ENCODE results near the gene HIVEP3.
"Not testable (repeated sequence)": the region's sequence is repeated elsewhere in the genome, so short reads cannot be mapped to it uniquely, and the experiment has no call there.

The HIVEP3 gene

GRCh38 chr1:41918450-41919043 lies at the start of gene HIVEP3:
HIVEP3 (minus strand) TSS chr1:41918922.
- Histone ChIP-seq H3K27me3 (ENCODE audit: insufficient read depth, low read length) (peaks cover 52% of the 10 kb centered on the region), H3K9me3 (ENCODE audit: insufficient read depth, low read depth, low read length) (no peaks in the 10 kb centered on the region), H3K36me3 (ENCODE audit: insufficient read depth, low read depth, low read length) (no peaks in the 10 kb centered on the region), H3K9ac (ENCODE audit: low read depth, low read length) (no peak within 1 kb of the TSS), H3K4me1 (ENCODE audit: insufficient read depth, low read length) (peaks cover 16% of the 10 kb centered on the region), H3K27ac (ENCODE audit: low read length) (no peak within 1 kb of the TSS), H3K4me3 (ENCODE audit: low read length) (peak within 1 kb of the TSS; percentile 67)

GRCh38 chr1:41964400-41964799 lies 45.7 kb upstream of the HIVEP3 start:
- Histone ChIP-seq H3K36me3 (ENCODE audit: insufficient read depth, low read depth, low read length) (no peaks in the 10 kb centered on the region), H3K27me3 (ENCODE audit: insufficient read depth, low read length) (no peaks in the 10 kb centered on the region), H3K4me3 (ENCODE audit: low read length) (no peak overlapping the region), H3K4me1 (ENCODE audit: insufficient read depth, low read length) (no peaks in the 10 kb centered on the region), H3K27ac (ENCODE audit: low read length) (no peak overlapping the region), H3K9ac (ENCODE audit: low read depth, low read length) (no peak overlapping the region), H3K9me3 (ENCODE audit: insufficient read depth, low read depth, low read length) (no peaks in the 10 kb centered on the region)

- Histone ChIP-seq H3K36me3 (ENCODE audit: insufficient read depth, low read depth, low read length) (no peaks in the 10 kb centered on the region), H3K9me3 (ENCODE audit: insufficient read depth, low read depth, low read length) (no peaks in the 10 kb centered on the region), H3K27me3 (ENCODE audit: insufficient read depth, low read length) (no peaks in the 10 kb centered on the region), H3K27ac (ENCODE audit: low read length) (no peak overlapping the region), H3K4me1 (ENCODE audit: insufficient read depth, low read length) (no peaks in the 10 kb centered on the region), H3K4me3 (ENCODE audit: low read length) (no peak overlapping the region), H3K9ac (ENCODE audit: low read depth, low read length) (no peak overlapping the region)
Observed at GRCh38 chr1:41963636-41964035, 44.9 kb upstream of the HIVEP3 start.

GRCh38 chr1:41958015-41958673 lies 39.4 kb upstream of the HIVEP3 start:
- Histone ChIP-seq H3K27ac (ENCODE audit: low read length) (no peak overlapping the region), H3K9ac (ENCODE audit: low read depth, low read length) (no peak overlapping the region), H3K36me3 (ENCODE audit: insufficient read depth, low read depth, low read length) (no peaks in the 10 kb centered on the region), H3K27me3 (ENCODE audit: insufficient read depth, low read length) (no peaks in the 10 kb centered on the region), H3K4me3 (ENCODE audit: low read length) (no peak overlapping the region), H3K4me1 (ENCODE audit: insufficient read depth, low read length) (peaks cover 23% of the 10 kb centered on the region), H3K9me3 (ENCODE audit: insufficient read depth, low read depth, low read length) (no peaks in the 10 kb centered on the region)

GRCh38 chr1:41957568-41957967 lies 38.8 kb upstream of the HIVEP3 start:
- H3K27ac ChIP-seq (ENCODE audit: low read length) = no peak overlapping the region
- no peaks in the 10 kb centered on the region for H3K36me3 ChIP-seq (ENCODE audit: insufficient read depth, low read depth, low read length)
- H3K9ac ChIP-seq (ENCODE audit: low read depth, low read length) = no peak overlapping the region
- H3K4me1 ChIP-seq (ENCODE audit: insufficient read depth, low read length) = peaks cover 23% of the 10 kb centered on the region
- no peaks in the 10 kb centered on the region for H3K9me3 ChIP-seq (ENCODE audit: insufficient read depth, low read depth, low read length)
- H3K27me3 ChIP-seq (ENCODE audit: insufficient read depth, low read length) = no peaks in the 10 kb centered on the region
- no peak overlapping the region for H3K4me3 ChIP-seq (ENCODE audit: low read length)

GRCh38 chr1:41955461-41956159 lies 36.9 kb upstream of the HIVEP3 start:
- Histone ChIP-seq H3K9me3 (ENCODE audit: insufficient read depth, low read depth, low read length) (no peaks in the 10 kb centered on the region), H3K4me1 (ENCODE audit: insufficient read depth, low read length) (peaks cover 23% of the 10 kb centered on the region), H3K9ac (ENCODE audit: low read depth, low read length) (no peak overlapping the region), H3K4me3 (ENCODE audit: low read length) (no peak overlapping the region), H3K27ac (ENCODE audit: low read length) (no peak overlapping the region), H3K36me3 (ENCODE audit: insufficient read depth, low read depth, low read length) (no peaks in the 10 kb centered on the region), H3K27me3 (ENCODE audit: insufficient read depth, low read length) (no peaks in the 10 kb centered on the region)

GRCh38 chr1:41954533-41954944 lies 35.8 kb upstream of the HIVEP3 start:
- H3K36me3 ChIP-seq (ENCODE audit: insufficient read depth, low read depth, low read length) = no peaks in the 10 kb centered on the region
- no peak overlapping the region for H3K9ac ChIP-seq (ENCODE audit: low read depth, low read length)
- peaks cover 5% of the 10 kb centered on the region; the same call in 1 of the 2 replicates for H3K9me3 ChIP-seq (ENCODE audit: insufficient read depth, low read depth, low read length)
- no peaks in the 10 kb centered on the region for H3K27me3 ChIP-seq (ENCODE audit: insufficient read depth, low read length)
- no peak overlapping the region for H3K27ac ChIP-seq (ENCODE audit: low read length)
- H3K4me1 ChIP-seq (ENCODE audit: insufficient read depth, low read length) = peaks cover 23% of the 10 kb centered on the region
- H3K4me3 ChIP-seq (ENCODE audit: low read length) = no peak overlapping the region

- no peak overlapping the region for H3K9ac ChIP-seq (ENCODE audit: low read depth, low read length)
- H3K27me3 ChIP-seq (ENCODE audit: insufficient read depth, low read length) = no peaks in the 10 kb centered on the region
- no peak overlapping the region for H3K27ac ChIP-seq (ENCODE audit: low read length)
- no peaks in the 10 kb centered on the region for H3K36me3 ChIP-seq (ENCODE audit: insufficient read depth, low read depth, low read length)
- H3K4me1 ChIP-seq (ENCODE audit: insufficient read depth, low read length) = peaks cover 23% of the 10 kb centered on the region
- H3K4me3 ChIP-seq (ENCODE audit: low read length) = no peak overlapping the region
- H3K9me3 ChIP-seq (ENCODE audit: insufficient read depth, low read depth, low read length) = peaks cover 5% of the 10 kb centered on the region; the same call in 1 of the 2 replicates
Observed at GRCh38 chr1:41953291-41953690, 34.6 kb upstream of the HIVEP3 start.

DNA sequence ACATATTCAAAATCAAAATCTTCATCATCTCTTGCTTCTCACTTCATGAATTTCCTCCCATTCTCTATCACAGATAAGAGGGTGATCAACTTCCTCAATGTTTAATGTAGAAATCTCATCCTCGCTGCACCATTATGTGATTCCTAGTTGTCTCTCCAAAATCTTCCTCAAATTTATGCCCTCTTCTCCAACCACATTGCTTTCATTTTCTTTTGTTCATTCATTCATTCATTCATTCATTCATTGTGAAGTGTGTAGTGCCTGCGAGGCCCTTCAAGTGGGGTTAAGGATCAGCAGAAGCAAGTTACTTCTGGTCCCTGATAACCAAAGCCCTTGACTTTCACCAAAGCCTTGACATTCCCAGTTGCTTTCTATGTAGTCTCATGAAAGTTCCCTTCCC lies 33.5 kb upstream of the HIVEP3 start:
- Histone ChIP-seq H3K36me3 (ENCODE audit: insufficient read depth, low read depth, low read length) (no peaks in the 10 kb centered on the region), H3K27me3 (ENCODE audit: insufficient read depth, low read length) (no peaks in the 10 kb centered on the region), H3K4me3 (ENCODE audit: low read length) (no peak overlapping the region), H3K9me3 (ENCODE audit: insufficient read depth, low read depth, low read length) (peaks cover 5% of the 10 kb centered on the region; the same call in 1 of the 2 replicates), H3K9ac (ENCODE audit: low read depth, low read length) (no peak overlapping the region), H3K4me1 (ENCODE audit: insufficient read depth, low read length) (peaks cover 23% of the 10 kb centered on the region), H3K27ac (ENCODE audit: low read length) (no peak overlapping the region)

DNA sequence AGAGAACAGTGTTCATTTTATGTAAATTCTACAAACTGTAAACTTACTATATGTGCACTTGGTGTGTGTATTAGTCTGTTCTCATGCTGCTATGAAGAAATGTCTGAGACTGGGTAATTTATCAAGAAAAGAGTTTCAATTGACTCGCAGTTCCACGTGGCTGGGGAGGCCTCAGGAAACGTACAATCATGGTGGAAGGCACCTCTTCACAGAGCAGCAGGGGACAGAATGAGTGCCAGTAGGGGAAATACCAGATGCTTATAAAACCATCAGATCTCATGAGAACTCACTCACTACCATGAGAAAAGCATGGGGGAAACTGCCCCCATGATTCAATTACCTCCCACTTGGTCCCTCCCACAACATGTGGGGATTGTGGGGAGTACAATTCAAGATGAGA lies 32.8 kb upstream of the HIVEP3 start:
- H3K4me1 ChIP-seq (ENCODE audit: insufficient read depth, low read length) = peaks cover 23% of the 10 kb centered on the region
- H3K9ac ChIP-seq (ENCODE audit: low read depth, low read length); H3K27me3 ChIP-seq (ENCODE audit: insufficient read depth, low read length); H3K4me3 ChIP-seq (ENCODE audit: low read length); H3K36me3 ChIP-seq (ENCODE audit: insufficient read depth, low read depth, low read length); H3K27ac ChIP-seq (ENCODE audit: low read length); H3K9me3 ChIP-seq (ENCODE audit: insufficient read depth, low read depth, low read length): not testable (repeated sequence)

DNA sequence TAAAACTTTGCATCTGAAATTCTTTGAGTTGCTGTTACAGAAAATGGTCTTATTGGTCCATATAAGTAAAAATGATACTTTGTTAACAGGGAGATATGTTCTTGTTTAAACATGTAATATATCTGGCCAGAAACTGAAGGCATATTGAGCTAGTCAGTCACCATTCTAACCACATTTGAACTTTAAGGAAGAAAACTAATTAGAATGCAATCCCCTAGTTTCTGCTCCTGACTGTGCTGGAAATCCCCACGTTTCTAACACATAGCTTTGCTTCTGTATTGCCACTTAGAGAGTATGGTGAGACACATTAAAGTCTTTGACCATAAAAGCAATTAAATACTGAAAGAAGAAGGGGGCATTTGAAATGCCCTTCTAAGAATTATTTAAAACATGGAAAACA lies 32.1 kb upstream of the HIVEP3 start:
- H3K27me3 ChIP-seq (ENCODE audit: insufficient read depth, low read length) = no peaks in the 10 kb centered on the region
- no peaks in the 10 kb centered on the region for H3K36me3 ChIP-seq (ENCODE audit: insufficient read depth, low read depth, low read length)
- no peak overlapping the region for H3K9ac ChIP-seq (ENCODE audit: low read depth, low read length)
- H3K27ac ChIP-seq (ENCODE audit: low read length) = no peak overlapping the region
- peaks cover 20% of the 10 kb centered on the region for H3K4me1 ChIP-seq (ENCODE audit: insufficient read depth, low read length)
- peaks cover 5% of the 10 kb centered on the region; the same call in 1 of the 2 replicates for H3K9me3 ChIP-seq (ENCODE audit: insufficient read depth, low read depth, low read length)
- H3K4me3 ChIP-seq (ENCODE audit: low read length) = no peak overlapping the region

GRCh38 chr1:41945946-41946345 lies 27.2 kb upstream of the HIVEP3 start:
- H3K9ac ChIP-seq (ENCODE audit: low read depth, low read length); H3K4me3 ChIP-seq (ENCODE audit: low read length); H3K4me1 ChIP-seq (ENCODE audit: insufficient read depth, low read length); H3K27ac ChIP-seq (ENCODE audit: low read length); H3K36me3 ChIP-seq (ENCODE audit: insufficient read depth, low read depth, low read length); H3K27me3 ChIP-seq (ENCODE audit: insufficient read depth, low read length): not testable (repeated sequence)
- H3K9me3 ChIP-seq (ENCODE audit: insufficient read depth, low read depth, low read length) = peaks cover 13% of the 10 kb centered on the region

Measured in iPS-20b (cell line).